Midbrain (tissue), 1 donor: ENCODE results near the gene SRSF12.
"Not testable (repeated sequence)": the region's sequence is repeated elsewhere in the genome, so short reads cannot be mapped to it uniquely, and the experiment has no call there.

Experiments
- DNase-seq: peaks from one replicate; lab custom pipeline; 2025; lab: John Stamatoyannopoulos, UW

The SRSF12 gene

GRCh38 chr6:89071036-89071435 is 46.8 kb downstream of the SRSF12 start:
- DNase-seq = no peak

- no peak for DNase-seq
These were observed 48.2 kb downstream of the SRSF12 start for GRCh38 chr6:89069536-89070163.

GRCh38 chr6:89068695-89069094 is 49.2 kb downstream of the SRSF12 start:
- no peak for DNase-seq

- DNase-seq = no peak
These were observed 50.1 kb downstream of the SRSF12 start for GRCh38 chr6:89067796-89068195.

- DNase-seq = no peak
These were observed 50.8 kb downstream of the SRSF12 start for GRCh38 chr6:89066940-89067646.

GRCh38 chr6:89066121-89066520 is 51.8 kb downstream of the SRSF12 start:
- DNase-seq = not testable (repeated sequence)

GRCh38 chr6:89064931-89065330 is 52.9 kb downstream of the SRSF12 start:
- DNase-seq = not testable (repeated sequence)

- no peak for DNase-seq
These were observed 54.0 kb downstream of the SRSF12 start for GRCh38 chr6:89063881-89064280.

GRCh38 chr6:89059227-89059626 is 58.6 kb downstream of the SRSF12 start:
- DNase-seq = no peak

GRCh38 chr6:89058627-89059026 is 59.2 kb downstream of the SRSF12 start:
- DNase-seq = no peak

- DNase-seq = no peak
These were observed 60.1 kb downstream of the SRSF12 start for GRCh38 chr6:89057759-89058158.

GRCh38 chr6:89054208-89054607 is 63.7 kb downstream of the SRSF12 start:
- no peak for DNase-seq

- no peak for DNase-seq
These were observed 66.2 kb downstream of the SRSF12 start for GRCh38 chr6:89051676-89052075.

- no peak for DNase-seq
These were observed 67.2 kb downstream of the SRSF12 start for GRCh38 chr6:89050697-89051096.

GRCh38 chr6:89050155-89050554 is 67.7 kb downstream of the SRSF12 start:
- DNase-seq = no peak

- no peak for DNase-seq
These were observed 68.9 kb downstream of the SRSF12 start for GRCh38 chr6:89048985-89049384.

GRCh38 chr6:89048288-89048923 is 69.5 kb downstream of the SRSF12 start:
- DNase-seq = no peak

GRCh38 chr6:89047473-89047872 is 70.4 kb downstream of the SRSF12 start:
- no peak for DNase-seq
